A673 (cell line): ENCODE results near the gene ENAH. TPM values are rescaled to one million over a fixed set of nuclear protein-coding genes. Genes with fewer than 3 reads are reported as not detected.

Experiments used
- BruUV-seq: library from RNA; stranded (reverse); fragments of 400-500 nt; replicated peaks from 2 replicates; lab custom pipeline; 2021; lab: Mats Ljungman, UMichigan
- CTCF ChIA-PET: fragments of 300-600 bp; sonication (Branson Sonifier 250); formaldehyde crosslinking; loops from one replicate; lab custom pipeline; 2022; ENCODE audit warnings: antibody characterized with exemption; lab: Charles Lee
- POLR2A ChIA-PET: fragments of 300-600 bp; sonication (Branson Sonifier 250); formaldehyde crosslinking; loops from one replicate; lab custom pipeline; 2022; ENCODE audit warnings: antibody characterized with exemption; ENCODE audit not compliant: low non-redundant PET; lab: Charles Lee
- DNase-seq: peaks from one replicate; pipeline ENCODE4 v3.0.0-alpha.2; 2015; ENCODE audit warnings: low spot score
- H3K27ac ChIP-seq: fragments of 200-600 bp; sonication (generic); 2 replicates; pipeline ENCODE4 v1.5.1; 2016; ENCODE audit warnings: mixed run types, low read depth, mild to moderate bottlenecking, mixed read lengths, antibody characterized with exemption, low read length; ENCODE audit not compliant: poor library complexity, severe bottlenecking
- H3K27me3 ChIP-seq: fragments of 200-600 bp; sonication (generic); replicated peaks from 2 replicates; pipeline ENCODE4 v1.6.1; 2017; ENCODE audit warnings: mixed run types, low read depth, mild to moderate bottlenecking, mixed read lengths, antibody characterized with exemption, low read length; ENCODE audit not compliant: insufficient read depth, poor library complexity
- H3K36me3 ChIP-seq: fragments of 200-600 bp; sonication (generic); 2 replicates; pipeline ENCODE4 v1.6.1; 2016; ENCODE audit warnings: mixed run types, mild to moderate bottlenecking, mixed read lengths, antibody characterized with exemption, low read length; ENCODE audit not compliant: insufficient read depth, poor library complexity, severe bottlenecking
- H3K4me1 ChIP-seq: fragments of 200-600 bp; sonication (generic); 2 replicates; pipeline ENCODE4 v1.6.1; 2017; ENCODE audit warnings: mixed run types, mild to moderate bottlenecking, mixed read lengths, antibody characterized with exemption, low read length; ENCODE audit not compliant: insufficient read depth, poor library complexity, severe bottlenecking
- H3K4me3 ChIP-seq: fragments of 200-600 bp; sonication (generic); 2 replicates; pipeline ENCODE4 v1.5.1; 2016; ENCODE audit warnings: low read depth, mixed run types, mild to moderate bottlenecking, mixed read lengths, low read length; ENCODE audit not compliant: poor library complexity, severe bottlenecking
- H3K9me3 ChIP-seq: fragments of 200-600 bp; sonication (generic); 2 replicates; pipeline ENCODE4 v1.6.1; 2016; ENCODE audit warnings: mixed run types, low read depth, mild to moderate bottlenecking, mixed read lengths, antibody characterized with exemption, low read length; ENCODE audit not compliant: poor library complexity, severe bottlenecking
- EZH2 ChIP-seq: fragments of 200-600 bp; sonication (generic); IDR thresholded peaks from 2 replicates; pipeline ENCODE4 v1.6.1; 2017; ENCODE audit warnings: borderline replicate concordance, low read depth, mild to moderate bottlenecking, mixed read lengths, antibody characterized with exemption, low read length; ENCODE audit not compliant: poor library complexity, severe bottlenecking
- intact Hi-C: fragments of 100-400 bp; cut with micrococcal nuclease; formaldehyde crosslinking; loops from one replicate; pipeline ENCODE4 v1.10.0; 2022; ENCODE audit not compliant: unreplicated experiment
- total RNA-seq: library from RNA; stranded (reverse); gene quantifications from 2 replicates; pipeline ENCODE4 v1.2.3, GENCODE V29; 2021
- TF ChIP-seq, protein P1 (sequence below): fragments of 300-800, 200-600 bp; sonication (generic); conservative IDR thresholded peaks from 2 replicates; pipeline ENCODE4 v1.5.1; 2017; ENCODE audit warnings: low read depth, mild to moderate bottlenecking, antibody characterized with exemption, low read length, moderate library complexity, mixed read lengths

The ENAH gene
- total RNA-seq, 1 experiment from 2014 or later, result 186 TPM

DNA sequence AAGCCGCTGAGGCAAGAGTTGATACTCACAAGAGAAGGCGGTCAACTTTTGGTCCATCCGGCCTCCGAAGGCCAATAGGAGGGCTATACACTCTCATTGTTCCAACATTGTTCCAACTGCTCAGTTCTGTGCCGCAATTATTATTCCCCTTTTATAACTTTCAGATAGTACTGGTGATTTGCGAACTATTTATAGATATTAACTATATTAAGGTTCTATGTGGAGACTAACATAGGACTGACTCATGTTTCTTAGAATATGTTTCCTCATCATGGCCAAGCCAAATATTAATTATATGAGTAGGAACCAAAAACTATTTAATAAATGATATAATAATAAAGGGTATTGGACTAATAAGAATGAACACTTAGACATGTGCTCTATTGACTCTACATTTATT, 128.4 kb downstream of the ENAH start:
- no TSS peak for BruUV-seq
- ChIA-PET CTCF (no interaction called here), POLR2A (no interaction called here)
- TF ChIP-seq EZH2, result no peak
- TF ChIP-seq, protein P1, sequence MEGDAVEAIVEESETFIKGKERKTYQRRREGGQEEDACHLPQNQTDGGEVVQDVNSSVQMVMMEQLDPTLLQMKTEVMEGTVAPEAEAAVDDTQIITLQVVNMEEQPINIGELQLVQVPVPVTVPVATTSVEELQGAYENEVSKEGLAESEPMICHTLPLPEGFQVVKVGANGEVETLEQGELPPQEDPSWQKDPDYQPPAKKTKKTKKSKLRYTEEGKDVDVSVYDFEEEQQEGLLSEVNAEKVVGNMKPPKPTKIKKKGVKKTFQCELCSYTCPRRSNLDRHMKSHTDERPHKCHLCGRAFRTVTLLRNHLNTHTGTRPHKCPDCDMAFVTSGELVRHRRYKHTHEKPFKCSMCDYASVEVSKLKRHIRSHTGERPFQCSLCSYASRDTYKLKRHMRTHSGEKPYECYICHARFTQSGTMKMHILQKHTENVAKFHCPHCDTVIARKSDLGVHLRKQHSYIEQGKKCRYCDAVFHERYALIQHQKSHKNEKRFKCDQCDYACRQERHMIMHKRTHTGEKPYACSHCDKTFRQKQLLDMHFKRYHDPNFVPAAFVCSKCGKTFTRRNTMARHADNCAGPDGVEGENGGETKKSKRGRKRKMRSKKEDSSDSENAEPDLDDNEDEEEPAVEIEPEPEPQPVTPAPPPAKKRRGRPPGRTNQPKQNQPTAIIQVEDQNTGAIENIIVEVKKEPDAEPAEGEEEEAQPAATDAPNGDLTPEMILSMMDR, result no peak
- no peaks in the 10 kb centered on the region for H3K9me3 ChIP-seq
- no peaks in the 10 kb centered on the region for H3K27me3 ChIP-seq
- DNase-seq, result no peak
- H3K36me3 ChIP-seq, result peaks cover 1% of the 10 kb centered on the region
- H3K27ac ChIP-seq, result no peak overlapping the region
- intact Hi-C loops, result no loop called here
- H3K4me1 ChIP-seq, result peaks cover 29% of the 10 kb centered on the region
- no peak overlapping the region for H3K4me3 ChIP-seq

DNA sequence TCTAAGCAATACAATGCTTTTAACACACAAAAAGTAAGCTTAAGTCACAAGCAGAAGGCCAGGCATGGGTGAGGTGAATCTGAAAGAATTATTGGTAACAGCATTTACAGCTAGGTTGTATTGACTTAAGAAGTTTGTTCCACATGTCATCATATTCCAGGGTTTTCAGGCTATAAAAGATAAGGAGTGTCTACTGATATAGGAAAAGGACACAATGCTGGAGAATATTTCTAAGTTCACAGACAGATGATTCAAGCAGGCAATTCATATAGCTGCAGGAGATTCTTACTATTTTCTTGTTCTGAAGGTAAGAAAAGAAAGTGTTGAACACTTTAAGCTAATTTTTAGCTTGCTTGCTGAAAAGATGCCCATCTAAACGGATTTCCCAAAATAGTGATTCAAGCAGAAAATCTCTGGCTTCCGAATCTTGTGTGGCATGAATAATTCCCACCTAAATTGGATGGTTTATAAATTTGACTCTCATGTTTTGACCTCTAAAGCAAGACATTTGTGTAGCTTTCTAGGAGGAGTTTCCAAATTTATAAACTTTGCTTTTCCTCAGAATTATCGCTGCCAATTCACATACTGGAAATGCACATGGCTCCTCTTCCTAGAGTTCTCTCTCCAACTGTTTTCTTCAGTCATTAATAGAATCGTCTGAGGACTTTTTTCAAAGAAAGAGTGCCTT, 129.5 kb downstream of the ENAH start:
- Histone ChIP-seq H3K4me1 (peaks cover 29% of the 10 kb centered on the region), H3K9me3 (no peaks in the 10 kb centered on the region), H3K27ac (no peak overlapping the region), H3K27me3 (no peaks in the 10 kb centered on the region), H3K4me3 (no peak overlapping the region), H3K36me3 (peaks cover 8% of the 10 kb centered on the region)
- DNase-seq, result no peak
- ChIA-PET POLR2A (interaction anchor here (0.5 to 0.6 kb wide), 2 partner anchors 9 to 129 kb away, joined by 4 to 9 read pairs; partner anchors contain the start of gene ENAH), CTCF (no interaction called here)
- intact Hi-C loops, result no loop called here
- no TSS peak for BruUV-seq
- TF ChIP-seq, protein P1, result no peak
- TF ChIP-seq EZH2, result no peak

DNA sequence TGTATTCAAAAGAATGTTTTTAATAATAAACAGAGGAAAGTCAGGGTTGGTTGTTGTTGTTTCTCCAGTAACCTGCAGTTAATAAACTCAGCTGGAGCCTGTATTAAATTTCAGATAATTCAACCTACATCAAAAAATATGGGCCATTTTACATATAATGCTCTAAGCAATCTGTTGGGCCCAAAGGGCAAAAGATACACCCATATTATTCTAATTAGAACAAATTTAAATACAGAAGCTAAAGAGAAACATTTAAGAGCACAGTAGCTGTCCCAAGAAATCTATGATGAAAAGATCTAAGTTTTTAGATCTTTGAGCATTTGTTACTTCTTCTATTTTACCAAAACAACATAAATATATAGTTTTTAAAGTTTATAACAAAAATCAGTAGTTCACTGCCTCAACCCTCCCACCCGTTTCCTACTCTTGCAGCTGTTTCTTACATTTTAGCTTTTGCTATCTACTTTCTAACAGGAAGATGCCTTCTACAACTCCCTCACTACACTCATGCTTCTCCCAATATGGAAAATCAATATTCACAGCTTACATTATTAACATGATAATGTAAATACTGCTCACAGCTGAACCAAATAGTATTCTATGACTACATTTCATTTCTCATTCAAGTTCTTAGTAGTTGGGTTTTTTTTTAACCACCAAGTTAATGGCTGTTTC, 130.2 kb downstream of the ENAH start:
- no peak for DNase-seq
- CTCF ChIA-PET, result no interaction called here
- TF ChIP-seq, protein P1, result no peak
- POLR2A ChIA-PET, result interaction anchor here (0.5 to 0.6 kb wide), 2 partner anchors 8 to 130 kb away, joined by 4 to 9 read pairs; partner anchors contain the start of gene ENAH
- Histone ChIP-seq H3K9me3 (no peaks in the 10 kb centered on the region), H3K27me3 (no peaks in the 10 kb centered on the region), H3K27ac (no peak overlapping the region), H3K4me1 (peaks cover 24% of the 10 kb centered on the region), H3K4me3 (no peak overlapping the region), H3K36me3 (peaks cover 8% of the 10 kb centered on the region)
- intact Hi-C loops, result no loop called here
- BruUV-seq, result no TSS peak
